Fibroblast of lung (primary cell): ENCODE measurements around the gene ESRRB. TPM values are rescaled to one million over a fixed set of nuclear protein-coding genes. Genes with fewer than 3 reads are reported as not detected.

ENCODE experiments used
- DNase-seq, 2 donors: peaks; one replicate each; pipeline versions ENCODE4 v3.0.0 to v3.0.0-alpha.2; 2010; ENCODE audit warnings: low read depth in 2 of 2
- H2AFZ ChIP-seq: 2 replicates; pipeline ENCODE4 v1.5.1; 2012; ENCODE audit warnings: low read length, control low read depth, inconsistent platforms
- H3K27ac ChIP-seq: 2 replicates; pipeline ENCODE4 v1.5.1; 2011; ENCODE audit warnings: low read length, control low read depth; ENCODE audit not compliant: insufficient read depth
- H3K27me3 ChIP-seq: 2 replicates; pipeline ENCODE4 v1.5.1; 2011; ENCODE audit warnings: mild to moderate bottlenecking, low read length; ENCODE audit not compliant: control insufficient read depth, insufficient read depth
- H3K36me3 ChIP-seq: 2 replicates; pipeline ENCODE4 v1.5.1; 2011; ENCODE audit warnings: low read length; ENCODE audit not compliant: control insufficient read depth, insufficient read depth
- H3K4me1 ChIP-seq: 2 replicates; pipeline ENCODE4 v1.5.1; 2011; ENCODE audit warnings: low read length; ENCODE audit not compliant: control insufficient read depth, insufficient read depth; ENCODE audit errors: extremely low read depth
- H3K4me2 ChIP-seq: 2 replicates; pipeline ENCODE4 v1.5.1; 2011; ENCODE audit warnings: low read length, control low read depth; ENCODE audit not compliant: insufficient read depth; ENCODE audit errors: extremely low read depth
- H3K4me3 ChIP-seq, 4 experiments: fragments of 200-600 bp in 1 of 4; sonication (generic) in 1 of 4; replicated peaks in 1 of 4; 2 replicates each; pipeline ENCODE4 v1.5.1; 2011 to 2016; ENCODE audit warnings: low read length in 4 of 4, low read depth in 3 of 4, mild to moderate bottlenecking in 3 of 4, control low read depth in 2 of 4, inconsistent platforms in 1 of 4, mixed read lengths in 1 of 4; ENCODE audit not compliant: insufficient read depth in 1 of 4; ENCODE audit errors: control extremely low read depth in 1 of 4
- H3K79me2 ChIP-seq: 2 replicates; pipeline ENCODE4 v1.5.1; 2012; ENCODE audit warnings: mild to moderate bottlenecking, low read length, inconsistent platforms; ENCODE audit not compliant: control insufficient read depth, insufficient read depth
- H3K9ac ChIP-seq: 2 replicates; pipeline ENCODE4 v1.5.1; 2011; ENCODE audit warnings: mild to moderate bottlenecking, low read length, control low read depth; ENCODE audit not compliant: insufficient read depth
- H3K9me3 ChIP-seq: 2 replicates; pipeline ENCODE4 v1.5.1; 2012; ENCODE audit warnings: low read depth, low read length; ENCODE audit not compliant: control insufficient read depth, insufficient read depth
- H4K20me1 ChIP-seq: 2 replicates; pipeline ENCODE4 v1.5.1; 2011; ENCODE audit warnings: low read length; ENCODE audit not compliant: control insufficient read depth, insufficient read depth; ENCODE audit errors: extremely low read depth
- CTCF ChIP-seq, 2 donors: IDR thresholded peaks in 1 of 2; conservative IDR thresholded peaks in 1 of 2; 1 replicate in 1 of 2; 2 replicates in 1 of 2; pipeline ENCODE4 v1.5.1; 2011 to 2012; ENCODE audit warnings: low read length in 2 of 2, control low read depth in 1 of 2, inconsistent platforms in 1 of 2, low read depth in 1 of 2, mild to moderate bottlenecking in 1 of 2
- EZH2 ChIP-seq: IDR thresholded peaks from 2 replicates; pipeline ENCODE4 v1.5.1; 2012; ENCODE audit warnings: low read length, control low read depth, mild to moderate bottlenecking; ENCODE audit errors: missing control alignments
- polyA plus RNA-seq, 2 donors: library from polyadenylated mRNA; depleted of rRNA in 1 of 2; stranded (reverse) in 1 of 2; unstranded in 1 of 2; fragments of >200 nt; gene quantifications; 2 replicates each; pipeline ENCODE4 v1.2.1, GENCODE V29; 2011 to 2012; ENCODE audit warnings: missing spikeins in 1 of 2
- total RNA-seq: library from RNA; depleted of rRNA; stranded (reverse); fragments of >200 nt; gene quantifications from 2 replicates; pipeline ENCODE4 v1.2.1, GENCODE V29; 2014

The ESRRB gene
- total and polyA plus RNA-seq, 2 donors (not counting 1 experiment from before 2014, with no cell fraction given) = not detected

GRCh38 chr14:76488551-76488950 lies 112.6 kb downstream of the ESRRB start:
- H3K4me3 ChIP-seq = no peak overlapping the region
- no peaks in the 10 kb centered on the region for H4K20me1 ChIP-seq
- no peak overlapping the region for H3K27ac ChIP-seq
- no peak for TF ChIP-seq CTCF (conservative IDR thresholded peaks at IDR 0.05 in 1 of 2, IDR thresholded peaks at IDR 0.05 in 1 of 2; ENCODE audit: low read depth in 1 of 2, low read length in 2 of 2)
- no peak for TF ChIP-seq EZH2
- no peak overlapping the region for H3K9ac ChIP-seq
- H3K27me3 ChIP-seq = no peaks in the 10 kb centered on the region
- no peak overlapping the region for H2AFZ ChIP-seq
- H3K4me1 ChIP-seq = no peaks in the 10 kb centered on the region
- DNase-seq = no peak
- H3K4me2 ChIP-seq = no peak overlapping the region
- no peaks in the 10 kb centered on the region for H3K79me2 ChIP-seq
- no peaks in the 10 kb centered on the region for H3K36me3 ChIP-seq
- no peaks in the 10 kb centered on the region for H3K9me3 ChIP-seq

GRCh38 chr14:76489667-76490066 lies 113.7 kb downstream of the ESRRB start:
- Histone ChIP-seq H3K9me3 (no peaks in the 10 kb centered on the region), H3K27me3 (no peaks in the 10 kb centered on the region), H3K36me3 (no peaks in the 10 kb centered on the region), H3K4me3 (no peak overlapping the region), H3K27ac (no peak overlapping the region), H3K79me2 (no peaks in the 10 kb centered on the region), H3K4me2 (no peak overlapping the region), H2AFZ (no peak overlapping the region), H3K9ac (no peak overlapping the region), H4K20me1 (no peaks in the 10 kb centered on the region), H3K4me1 (no peaks in the 10 kb centered on the region)
- no peak for DNase-seq
- TF ChIP-seq EZH2 (no peak), CTCF (conservative IDR thresholded peaks at IDR 0.05 in 1 of 2, IDR thresholded peaks at IDR 0.05 in 1 of 2; ENCODE audit: low read depth in 1 of 2, low read length in 2 of 2) (no peak)

- no peak overlapping the region for H3K4me2 ChIP-seq
- no peak for TF ChIP-seq EZH2
- no peak overlapping the region for H2AFZ ChIP-seq
- DNase-seq = no peak
- no peaks in the 10 kb centered on the region for H3K79me2 ChIP-seq
- H3K36me3 ChIP-seq = no peaks in the 10 kb centered on the region
- no peaks in the 10 kb centered on the region for H3K27me3 ChIP-seq
- no peaks in the 10 kb centered on the region for H3K4me1 ChIP-seq
- no peak overlapping the region for H3K4me3 ChIP-seq
- no peaks in the 10 kb centered on the region for H3K9me3 ChIP-seq
- H4K20me1 ChIP-seq = no peaks in the 10 kb centered on the region
- no peak overlapping the region for H3K9ac ChIP-seq
- H3K27ac ChIP-seq = no peak overlapping the region
These were observed 114.2 kb downstream of the ESRRB start for GRCh38 chr14:76490111-76490510.
